ENCODE data around the gene TRIML2. TPM values are rescaled to one million over a fixed set of nuclear protein-coding genes. Genes with fewer than 3 reads are reported as not detected.

The TRIML2 gene
- total RNA-seq, 1 donor from 2014 or later = not detected

GRCh38 chr4:188110036-188110435 is 633 bp upstream of the TRIML2 start:
- TF ChIP-seq CTCF (conservative IDR thresholded peaks at IDR 0.05; ENCODE audit: low read depth, low read length) = no peak
- no peak for DNase-seq (ENCODE audit: low read depth)

DNA sequence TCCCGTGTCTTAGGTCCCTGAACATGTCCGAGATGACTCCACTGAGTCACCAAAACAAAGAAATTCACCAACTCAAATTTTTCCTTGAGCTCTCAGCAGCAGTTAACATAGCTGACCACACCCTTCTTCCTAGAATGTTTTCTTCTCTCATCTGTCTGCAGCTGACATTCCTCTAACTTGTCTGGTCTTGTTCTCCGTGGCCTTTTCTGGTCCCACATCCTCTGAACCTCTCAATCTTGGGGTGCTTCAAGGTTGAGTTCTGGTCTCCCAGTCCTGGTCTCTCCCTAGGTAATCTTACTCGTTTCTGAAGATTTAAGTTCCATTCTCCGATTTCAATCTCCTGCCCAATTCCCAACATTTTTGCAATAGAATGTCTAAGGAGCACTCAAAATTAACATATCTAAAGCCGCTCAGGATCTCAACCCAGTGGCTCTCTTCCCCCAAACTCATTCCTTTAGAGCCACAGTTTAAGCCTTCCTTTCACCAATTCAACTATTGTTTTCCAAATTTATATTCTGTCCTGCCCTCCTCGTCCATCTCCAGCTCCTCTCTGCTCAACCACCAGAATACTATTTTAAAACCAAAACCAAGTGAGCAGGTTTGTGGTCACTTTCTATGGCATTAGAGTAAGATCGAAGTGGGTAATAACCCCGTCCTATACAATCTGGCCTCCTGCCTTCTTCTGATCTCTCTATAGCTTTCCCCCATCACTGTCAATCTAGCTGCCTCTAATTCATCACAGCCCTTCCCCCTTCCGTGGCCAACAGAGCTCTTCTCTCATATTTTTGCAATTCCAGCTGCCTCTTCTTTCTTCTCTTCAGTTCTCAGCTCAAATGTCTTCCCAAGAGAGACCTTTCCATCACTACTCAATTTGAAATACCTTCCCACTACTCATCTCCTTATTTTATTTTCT is 1.2 kb downstream of the TRIML2 start:
- DNase-seq (ENCODE audit: low read depth) = no peak
- H3K4me3 ChIP-seq (ENCODE audit: low read depth, low read length) = no peak overlapping the region
- no peak for TF ChIP-seq CTCF (conservative IDR thresholded peaks at IDR 0.05; ENCODE audit: low read depth, low read length)

More at GRCh38 chr4:188110036-188110435, 633 bp upstream of the TRIML2 start:
- no peak overlapping the region for H3K4me3 ChIP-seq (ENCODE audit: low read depth, low read length)

DNA sequence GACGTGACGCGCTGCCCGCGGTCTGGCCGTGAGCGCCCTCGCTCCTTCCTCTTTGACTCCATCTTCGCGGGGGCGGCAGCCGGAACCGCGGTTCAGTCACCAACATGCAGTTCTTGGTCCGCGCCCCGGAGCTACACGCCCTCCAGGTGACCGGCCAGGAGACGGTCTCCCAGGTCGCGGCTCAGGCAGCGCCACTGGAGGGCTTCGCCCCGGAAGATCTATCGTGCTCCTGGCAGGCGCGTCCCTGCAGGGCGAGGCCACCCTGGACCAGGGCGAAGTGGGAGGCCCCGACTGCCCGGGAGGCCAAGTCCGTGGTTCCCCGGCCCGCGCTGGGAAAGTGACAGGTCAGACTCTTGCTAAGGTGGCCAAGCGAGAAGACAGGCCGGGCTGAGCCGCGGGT is 2.9 kb downstream of the TRIML2 start:
- TF ChIP-seq CTCF (conservative IDR thresholded peaks at IDR 0.05; ENCODE audit: low read depth, low read length) = no peak
- no peak for DNase-seq (ENCODE audit: low read depth)
- no peak overlapping the region for H3K4me3 ChIP-seq (ENCODE audit: low read depth, low read length)

- no peak for DNase-seq (ENCODE audit: low read depth)
- no peak overlapping the region for H3K4me3 ChIP-seq (ENCODE audit: low read depth, low read length)
- TF ChIP-seq CTCF (conservative IDR thresholded peaks at IDR 0.05; ENCODE audit: low read depth, low read length) = no peak
These were observed 16.6 kb downstream of the TRIML2 start for GRCh38 chr4:188092824-188093223.

DNA sequence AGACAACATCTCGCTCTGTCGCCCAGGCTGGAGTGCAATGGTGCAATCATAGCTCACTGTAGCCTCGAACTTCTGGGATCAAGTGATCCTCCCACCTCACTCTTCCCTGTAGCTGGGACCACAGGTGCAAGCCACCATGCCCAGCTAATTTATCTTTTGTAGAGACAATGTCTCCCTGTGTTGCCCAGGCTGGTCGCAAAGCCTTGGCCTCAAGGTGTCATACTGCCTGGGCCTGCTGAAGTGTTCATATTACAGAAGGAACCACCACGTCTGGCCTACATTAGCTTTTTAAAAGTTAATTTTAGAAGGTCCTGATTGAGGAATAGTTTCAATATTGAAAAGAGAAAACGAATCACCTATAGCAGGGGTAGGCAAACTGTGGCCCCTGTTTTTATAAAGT is 22.5 kb downstream of the TRIML2 start:
- no peak overlapping the region for H3K4me3 ChIP-seq (ENCODE audit: low read depth, low read length)
- no peak for TF ChIP-seq CTCF (conservative IDR thresholded peaks at IDR 0.05; ENCODE audit: low read depth, low read length)
- no peak for DNase-seq (ENCODE audit: low read depth)

DNA sequence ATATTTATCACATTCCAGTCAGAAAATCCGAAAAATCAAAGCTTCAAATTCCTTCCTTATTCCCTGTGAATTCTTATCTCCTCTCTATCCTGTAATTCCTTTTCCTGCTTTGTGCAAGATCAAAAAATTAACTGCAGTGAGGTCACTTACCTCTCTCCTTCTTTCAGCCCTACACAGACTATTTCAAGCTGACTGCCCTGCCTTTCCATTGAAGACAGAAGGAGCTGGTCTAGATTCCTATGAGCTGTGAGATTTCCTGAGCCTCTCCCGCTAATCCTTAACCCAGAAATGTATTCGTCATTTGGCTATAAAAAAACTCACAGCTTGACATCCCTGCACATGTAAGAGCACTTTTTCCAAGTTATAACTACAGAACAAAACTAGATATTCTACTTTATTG is 26.6 kb downstream of the TRIML2 start:
- DNase-seq (ENCODE audit: low read depth) = no peak
- TF ChIP-seq CTCF (conservative IDR thresholded peaks at IDR 0.05; ENCODE audit: low read depth, low read length) = no peak
- H3K4me3 ChIP-seq (ENCODE audit: low read depth, low read length) = no peak overlapping the region

- no peak overlapping the region for H3K4me3 ChIP-seq (ENCODE audit: low read depth, low read length)
- TF ChIP-seq CTCF (conservative IDR thresholded peaks at IDR 0.05; ENCODE audit: low read depth, low read length) = no peak
- DNase-seq (ENCODE audit: low read depth) = no peak
These were observed 31.3 kb downstream of the TRIML2 start for GRCh38 chr4:188078116-188078515.

Measured in epithelial cell of proximal tubule (primary cell).